ENCODE measurements around the gene CDK19.

Gene CDK19

DNA sequence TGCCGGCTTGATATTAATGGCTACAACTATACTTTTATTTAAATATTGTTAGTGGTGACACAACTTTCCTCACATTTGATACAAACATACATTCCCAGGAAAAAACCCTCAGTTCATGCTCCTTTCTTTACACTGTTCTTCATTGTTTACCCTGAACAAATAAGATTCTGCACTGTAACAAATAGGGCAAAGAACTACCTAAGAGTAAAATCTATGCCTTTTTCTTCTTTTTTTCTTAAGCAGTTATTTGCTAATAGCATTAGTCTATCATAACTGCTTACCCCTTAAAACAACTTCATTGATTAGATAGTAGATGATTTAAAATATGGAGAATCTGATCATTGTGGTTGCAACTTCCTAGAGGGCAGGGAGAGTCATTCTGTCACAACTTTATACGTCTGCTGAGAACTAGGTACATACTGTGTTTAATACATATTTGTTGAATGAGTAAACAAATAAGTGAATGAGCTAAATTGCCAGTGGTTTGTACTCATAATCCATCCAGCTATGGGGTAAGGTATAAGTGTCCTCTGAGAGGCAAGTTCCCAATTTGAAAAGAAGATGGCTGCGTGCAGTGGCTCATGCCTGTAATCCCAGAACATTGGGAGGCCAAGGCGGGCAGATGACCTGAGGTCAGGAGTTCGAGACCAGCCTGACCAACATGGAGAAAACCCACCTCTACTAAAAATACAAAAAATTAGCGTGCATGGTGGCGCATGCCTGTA, 161.0 kb downstream of the CDK19 start:
- DNase-seq: no peak

DNA sequence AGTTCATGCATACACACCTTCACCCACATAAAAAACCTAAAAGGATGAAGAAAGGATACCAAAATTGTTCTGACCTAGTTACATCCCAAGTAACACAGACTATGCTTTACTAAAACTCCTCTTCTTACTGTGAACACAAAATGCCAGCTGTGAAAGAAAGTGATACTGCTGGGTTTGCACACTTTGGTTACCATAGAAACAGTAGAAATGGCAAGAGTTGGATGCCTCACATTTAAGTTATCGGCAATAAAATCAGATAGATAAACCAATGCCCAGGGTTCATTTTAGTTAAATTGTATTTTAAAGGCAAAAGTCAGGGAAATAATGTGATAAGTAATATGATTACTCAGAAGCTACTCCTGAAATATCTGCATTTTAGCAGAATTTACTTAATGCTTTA, 161.9 kb downstream of the CDK19 start:
- DNase-seq: peak; percentile 16

DNA sequence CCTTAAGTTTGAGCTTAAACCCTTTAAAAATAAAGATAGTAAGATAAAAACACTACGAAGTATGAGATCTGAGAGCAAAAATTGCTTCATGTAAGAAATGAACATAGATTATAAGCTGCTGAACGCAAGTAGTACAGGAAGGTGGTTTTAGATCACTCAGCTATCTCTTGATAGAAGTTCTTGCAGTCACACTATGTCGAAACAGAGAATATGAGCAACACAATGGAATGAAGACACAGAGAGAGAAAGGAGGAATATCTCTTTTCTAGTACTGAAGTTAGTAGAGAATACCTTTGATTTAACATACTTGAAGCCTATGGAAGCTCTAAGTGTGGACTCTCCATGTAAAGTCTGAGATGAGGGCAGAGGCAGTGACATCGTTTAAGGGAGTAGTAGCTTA, 162.7 kb downstream of the CDK19 start:
- DNase-seq: no peak

DNA sequence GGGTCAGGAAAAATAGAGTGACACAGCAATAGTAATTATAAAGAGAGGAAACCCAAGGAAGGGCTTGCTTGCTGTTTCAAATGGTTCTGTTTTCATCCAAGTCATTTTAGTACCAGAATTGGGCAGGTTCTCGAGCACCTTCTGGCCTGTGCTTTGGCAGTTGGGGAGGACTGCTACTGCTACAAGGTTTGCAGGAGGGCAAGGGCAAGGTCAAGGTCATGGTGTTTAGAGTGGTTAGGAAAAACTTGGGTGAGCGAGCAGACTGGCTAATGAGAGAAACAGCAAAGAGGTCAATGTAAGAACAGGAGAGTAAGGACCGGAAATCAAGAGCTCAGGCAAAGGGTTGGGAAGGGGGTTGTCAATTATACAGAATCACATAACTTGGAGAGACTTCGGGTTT, 164.5 kb downstream of the CDK19 start:
- DNase-seq: no peak

DNA sequence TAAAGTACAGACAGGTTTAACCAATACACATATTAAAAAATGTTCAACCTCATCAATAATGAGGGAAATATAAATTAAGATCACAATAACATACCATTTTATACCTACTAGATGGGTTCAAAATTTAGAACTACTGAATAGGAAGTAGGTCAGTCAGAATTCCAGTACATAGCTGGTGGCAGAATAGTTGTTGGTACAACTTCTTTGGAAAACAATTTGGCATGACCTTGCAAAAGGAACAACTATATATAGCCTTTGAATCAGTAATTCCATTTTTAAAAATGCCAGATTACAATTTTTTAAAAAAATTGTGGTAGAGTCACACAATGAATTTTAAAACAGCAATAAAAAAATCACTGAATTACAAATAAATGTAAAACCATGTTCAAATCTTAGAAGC, 165.6 kb downstream of the CDK19 start:
- DNase-seq: no peak

DNA sequence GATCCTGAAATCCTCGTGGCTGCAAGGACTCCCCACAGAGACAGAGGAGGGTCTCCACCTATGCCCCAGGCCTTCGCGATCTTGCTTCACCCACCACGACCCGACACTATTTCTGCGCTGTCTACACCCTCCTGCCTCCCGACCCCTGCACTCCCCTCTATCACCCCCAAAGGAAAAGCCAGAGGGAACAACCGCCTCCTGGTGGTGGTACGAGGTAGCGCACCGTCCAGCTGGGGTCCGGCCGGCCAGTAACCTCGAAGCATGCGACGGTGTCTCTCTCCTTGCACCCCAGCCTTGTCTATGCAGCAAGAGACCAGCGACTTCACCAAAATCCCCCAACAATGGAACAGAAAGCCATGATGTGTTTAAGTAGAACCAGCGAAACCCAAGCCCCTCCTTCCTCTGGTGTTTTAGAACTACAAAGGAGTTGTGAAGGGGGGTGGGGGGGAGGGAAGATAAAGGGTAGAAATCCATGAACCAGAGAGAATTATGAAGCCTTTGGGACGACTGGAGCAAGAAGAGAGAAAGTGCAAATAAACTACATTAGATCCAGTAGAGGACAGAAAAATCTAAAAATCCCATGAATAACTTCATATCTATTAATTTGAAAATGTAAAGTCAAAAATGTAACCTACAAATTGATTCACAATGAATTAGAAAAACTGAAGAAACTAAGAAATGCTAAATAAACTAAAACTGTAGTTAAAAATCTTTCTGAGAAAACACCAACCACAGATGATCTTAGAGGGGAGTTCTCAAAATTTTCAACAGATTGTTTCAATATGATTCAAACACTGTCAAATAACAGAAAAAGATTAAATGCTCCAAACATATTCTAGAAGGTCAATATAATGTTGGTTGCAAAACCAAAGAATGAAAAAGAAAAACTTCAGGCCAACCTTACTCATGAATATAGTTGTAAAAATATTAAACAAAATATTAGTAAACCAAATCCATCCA, 168.0 kb downstream of the CDK19 start:
- peak; percentile 10 for DNase-seq

DNA sequence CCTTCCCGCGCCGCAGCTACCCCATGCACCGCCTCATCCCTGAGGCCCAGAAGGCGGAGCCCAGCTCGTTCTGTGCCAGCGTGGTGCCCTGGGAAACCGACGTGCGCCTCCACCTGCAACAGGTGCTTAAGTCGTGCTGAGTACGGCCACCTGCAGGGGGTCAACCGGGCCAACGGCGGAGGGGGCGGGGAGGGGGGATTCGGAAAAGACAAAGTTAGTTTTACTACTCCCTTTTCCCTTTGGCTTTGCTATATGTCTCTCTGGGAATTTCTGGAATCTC, 168.9 kb downstream of the CDK19 start:
- DNase-seq: no peak

DNA sequence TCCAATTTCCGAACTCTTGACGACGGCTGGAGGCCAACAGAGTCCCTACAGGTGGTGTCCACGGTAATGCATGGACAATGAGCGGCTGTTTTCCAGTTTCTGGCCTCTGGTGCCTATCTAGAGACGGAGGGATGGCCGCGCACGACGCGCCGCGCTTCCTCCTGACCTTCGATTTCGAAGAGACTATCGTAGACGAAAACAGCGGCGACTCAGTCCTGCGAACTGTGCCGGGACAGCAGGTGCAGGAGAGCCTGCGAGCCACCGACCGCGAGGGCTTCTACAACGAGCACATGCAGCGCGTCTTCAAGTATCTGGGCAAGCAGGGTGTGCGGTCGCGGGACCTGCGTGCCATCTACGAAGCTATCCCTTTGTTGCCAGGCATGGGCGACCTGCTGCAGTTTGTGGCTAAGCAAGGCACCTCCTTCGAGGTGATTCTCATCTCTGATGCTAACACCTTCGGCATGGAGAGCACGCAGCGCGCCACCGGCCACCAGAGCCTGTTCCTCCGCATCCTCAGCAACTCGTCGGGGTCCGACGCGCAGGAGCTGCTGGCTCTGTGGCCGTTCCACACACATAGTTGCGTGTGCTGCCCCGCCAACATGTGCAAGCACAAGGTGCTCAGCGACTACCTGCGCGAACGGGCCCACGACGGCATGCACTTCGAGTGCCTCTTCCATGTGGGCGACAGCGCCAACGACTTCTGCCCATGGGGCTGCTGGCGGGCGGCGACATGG, 169.4 kb downstream of the CDK19 start:
- no peak for DNase-seq

DNA sequence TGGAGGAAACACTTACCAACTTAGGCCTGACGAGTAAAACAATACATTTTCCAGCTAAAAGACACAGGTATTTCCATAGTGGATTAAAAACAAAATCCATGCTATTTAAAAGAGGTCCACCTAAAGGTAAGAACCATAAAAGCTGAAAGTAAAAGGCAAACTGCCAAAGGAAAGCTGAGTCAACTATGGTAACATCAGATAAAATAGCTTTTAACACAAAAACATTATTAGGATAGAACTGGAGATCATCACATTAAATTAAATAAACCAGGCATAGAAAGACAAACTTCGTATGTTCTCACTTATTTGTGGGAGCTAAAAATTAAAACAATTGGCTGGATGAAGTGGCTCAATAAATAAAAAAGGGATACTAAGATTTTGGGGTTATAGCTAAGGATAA, 172.1 kb downstream of the CDK19 start:
- DNase-seq: no peak

DNA sequence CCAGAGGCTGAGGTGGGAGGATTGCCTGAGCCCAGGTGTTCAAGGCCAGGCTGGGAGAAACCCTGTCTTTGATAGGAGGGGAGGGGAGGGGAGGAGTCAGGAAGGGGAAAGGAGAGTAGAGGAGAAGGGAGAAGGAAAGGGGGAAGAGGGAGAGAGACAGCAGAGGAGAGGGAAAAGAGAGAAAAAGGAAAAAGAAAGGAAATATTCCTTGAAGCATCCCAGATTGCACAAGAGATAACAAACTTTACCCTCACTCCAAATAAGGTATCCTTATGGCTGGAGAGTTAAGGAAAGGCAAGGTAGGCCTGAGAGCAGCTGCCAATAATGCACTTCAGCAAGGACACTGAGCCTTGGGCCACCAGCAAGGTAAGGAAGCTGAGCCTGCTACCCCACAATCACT, 172.6 kb downstream of the CDK19 start:
- no peak for DNase-seq

DNA sequence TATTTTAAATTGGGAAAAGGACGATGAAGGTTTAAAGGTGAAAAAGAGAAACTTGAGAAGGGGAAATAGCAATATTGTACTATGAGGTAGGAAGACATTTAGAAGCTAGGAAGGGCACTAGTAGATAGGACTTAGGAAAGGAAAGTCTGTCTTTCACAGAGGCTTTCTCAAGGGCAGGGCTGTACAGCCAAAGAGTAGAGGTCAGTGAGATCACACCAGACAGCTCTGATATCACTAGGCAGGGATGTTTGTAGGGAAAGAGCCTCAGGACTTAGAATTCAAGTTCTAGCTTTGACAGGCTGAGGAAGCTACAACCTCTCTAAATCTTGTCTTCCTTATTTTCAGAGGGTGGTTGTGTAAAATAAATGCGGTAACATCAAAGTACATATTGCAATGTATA, 178.5 kb downstream of the CDK19 start:
- DNase-seq: no peak

DNA sequence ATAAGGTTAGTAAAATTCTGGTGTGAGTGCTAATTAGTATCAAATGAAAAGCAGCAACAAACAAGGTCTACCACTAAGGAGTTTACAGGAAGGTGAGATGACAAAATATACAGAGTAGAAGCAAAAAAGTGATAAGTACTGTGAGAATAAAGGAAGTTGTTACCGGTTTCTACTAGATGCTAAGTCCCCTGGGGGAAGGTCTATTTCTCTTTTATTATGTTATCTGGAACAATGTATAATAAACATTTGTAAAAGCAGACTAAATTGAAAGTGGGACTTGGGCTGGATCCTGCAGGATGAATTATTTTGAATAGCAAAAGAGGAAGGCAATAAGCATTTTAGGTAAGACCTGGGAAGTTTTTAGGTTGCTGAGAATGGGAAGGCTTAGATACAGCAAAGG, 180.2 kb downstream of the CDK19 start:
- DNase-seq: no peak

DNA sequence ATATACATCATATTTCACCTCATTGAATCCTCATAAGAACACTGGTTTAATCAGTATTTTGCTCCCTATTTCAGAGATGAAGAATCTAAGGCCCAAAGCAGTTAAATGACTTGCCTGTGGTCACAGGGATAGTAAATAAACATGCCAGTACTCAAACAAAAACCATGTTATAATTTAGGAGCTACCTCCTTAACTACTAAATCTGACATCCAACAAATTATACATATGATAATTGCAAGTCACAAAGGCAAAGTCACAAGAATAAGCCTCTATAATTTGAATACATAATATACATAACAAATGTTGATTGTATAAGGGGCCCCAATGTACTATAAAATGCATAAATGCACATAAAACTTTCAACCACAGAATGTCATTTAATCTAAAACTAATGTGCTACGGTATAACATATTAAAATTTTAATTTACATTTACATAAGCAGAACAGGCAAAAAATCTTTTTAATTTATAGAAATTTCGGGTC, 181.5 kb downstream of the CDK19 start:
- DNase-seq: no peak

DNA sequence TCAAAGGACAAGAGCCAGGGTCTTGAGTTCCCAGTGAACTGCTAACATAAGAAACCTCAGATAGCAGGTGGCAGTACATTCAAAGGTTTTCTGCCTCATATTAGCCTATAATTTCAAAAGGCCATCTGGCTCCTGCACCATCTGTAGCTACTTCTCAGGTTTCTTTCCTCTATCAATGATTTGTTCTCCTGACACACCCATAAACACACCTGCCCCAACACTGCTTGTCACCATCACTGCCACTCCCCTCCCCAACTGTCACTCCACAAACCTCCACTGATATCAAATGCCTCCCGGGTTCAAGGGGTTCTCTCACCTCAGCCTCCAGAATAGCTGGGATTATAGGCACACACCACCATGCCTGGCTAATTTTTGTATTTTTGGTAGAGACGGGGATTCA, 186.1 kb downstream of the CDK19 start:
- no peak for DNase-seq

DNA sequence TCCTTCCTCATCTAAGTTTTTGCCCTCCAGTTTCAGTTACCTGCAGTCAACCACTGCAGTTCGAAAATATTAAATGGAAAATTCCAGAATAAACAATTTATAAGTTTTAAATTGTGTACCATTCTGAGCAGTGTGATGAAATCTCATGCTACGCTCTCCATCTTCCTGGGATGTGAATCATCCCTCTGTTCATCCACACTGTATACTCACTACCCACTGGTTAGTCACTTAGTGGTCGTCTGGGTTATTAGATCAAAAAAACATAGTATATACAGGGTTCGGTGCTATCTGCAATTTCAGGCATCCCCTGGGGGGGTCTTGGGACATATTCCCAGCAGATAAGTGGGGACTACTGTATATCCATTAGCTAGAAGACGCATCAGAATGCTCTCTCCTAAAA, 186.9 kb downstream of the CDK19 start:
- no peak for DNase-seq

DNA sequence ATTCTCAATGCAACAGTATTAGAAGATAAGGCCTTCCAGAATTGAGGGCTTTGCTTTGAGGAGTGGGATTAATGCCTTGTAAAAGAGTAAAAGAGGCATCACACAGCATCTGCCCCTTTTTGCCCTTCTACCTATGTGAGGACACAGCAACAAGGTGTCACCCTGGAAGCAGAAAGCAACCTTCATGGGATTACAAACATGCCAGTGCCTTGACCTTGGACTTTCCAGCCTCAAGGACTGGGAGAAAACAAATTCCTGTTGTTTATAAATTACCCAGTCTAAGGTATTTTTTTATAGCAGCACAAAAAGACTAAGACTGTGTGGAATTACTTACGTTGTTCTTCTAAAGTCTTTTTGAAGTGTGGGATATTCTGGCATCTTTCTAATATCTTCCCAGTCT, 188.8 kb downstream of the CDK19 start:
- DNase-seq: no peak

DNA sequence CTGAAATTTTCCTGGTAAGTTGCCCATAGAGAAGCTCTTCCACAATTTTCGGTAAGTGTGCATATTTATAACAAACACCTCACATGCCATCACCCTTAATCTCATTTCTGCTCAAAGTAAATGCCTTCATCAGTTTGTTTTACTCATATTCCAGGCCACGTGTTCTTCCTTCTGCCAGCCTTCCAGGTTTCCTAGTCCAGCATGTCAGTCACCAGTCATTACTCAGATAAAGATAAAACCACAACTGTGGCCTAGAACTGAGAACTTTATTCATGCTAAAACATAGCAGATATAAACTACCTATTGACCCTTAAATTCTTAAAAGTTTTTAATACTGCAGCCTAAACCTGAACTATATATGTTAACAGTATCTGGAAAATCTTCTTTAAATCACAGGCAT, 189.4 kb downstream of the CDK19 start:
- DNase-seq: no peak

DNA sequence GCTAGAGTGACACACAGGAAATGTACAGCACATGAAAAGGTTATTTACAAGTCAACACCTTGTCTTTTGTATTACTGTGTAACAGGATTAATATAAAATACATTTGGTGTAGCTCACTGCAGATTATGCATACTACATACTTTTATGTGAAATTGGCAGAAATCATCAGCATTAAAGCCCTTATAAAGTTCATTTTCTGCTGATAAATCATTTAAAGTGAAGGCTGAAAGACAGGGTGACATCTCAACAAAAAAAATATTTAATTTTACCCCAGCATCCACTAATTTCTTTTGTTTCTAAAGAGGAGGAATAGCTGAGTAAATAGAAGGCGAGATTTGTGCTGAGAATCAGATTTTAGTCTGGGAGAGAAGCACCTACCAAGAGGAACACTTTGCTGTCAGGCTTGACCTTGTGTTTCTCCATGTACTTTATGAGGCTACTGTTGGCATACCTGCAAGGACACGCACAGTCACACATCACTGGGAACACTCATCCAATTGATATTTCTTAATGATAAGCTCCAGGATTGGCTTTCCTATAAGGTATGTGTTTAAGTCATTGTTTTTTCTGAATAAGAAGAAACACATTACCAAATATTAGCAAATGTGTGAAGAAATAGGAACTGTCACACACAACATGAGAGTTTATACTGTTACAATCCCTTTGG, 192.2 kb downstream of the CDK19 start:
- no peak for DNase-seq

DNA sequence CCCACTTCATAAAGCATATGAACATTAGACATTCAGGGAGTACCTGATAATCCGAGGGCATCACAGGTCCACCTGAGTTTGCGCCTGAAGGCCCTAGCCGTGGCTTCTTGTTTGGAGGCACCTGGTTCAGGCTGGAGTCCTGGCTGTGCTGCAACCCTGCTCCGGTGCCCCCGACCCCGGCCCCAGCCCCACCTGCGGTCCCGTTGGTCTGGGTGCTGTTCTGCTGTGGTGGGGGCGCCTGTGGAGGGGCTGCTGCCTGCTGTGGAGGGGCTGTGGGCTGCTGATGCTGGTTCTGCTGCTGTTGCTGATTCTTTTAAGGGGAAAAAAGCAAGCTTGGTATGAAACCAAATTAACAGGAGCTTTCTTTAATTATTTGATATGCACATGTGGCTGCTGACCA, 194.2 kb downstream of the CDK19 start:
- DNase-seq: no peak

DNA sequence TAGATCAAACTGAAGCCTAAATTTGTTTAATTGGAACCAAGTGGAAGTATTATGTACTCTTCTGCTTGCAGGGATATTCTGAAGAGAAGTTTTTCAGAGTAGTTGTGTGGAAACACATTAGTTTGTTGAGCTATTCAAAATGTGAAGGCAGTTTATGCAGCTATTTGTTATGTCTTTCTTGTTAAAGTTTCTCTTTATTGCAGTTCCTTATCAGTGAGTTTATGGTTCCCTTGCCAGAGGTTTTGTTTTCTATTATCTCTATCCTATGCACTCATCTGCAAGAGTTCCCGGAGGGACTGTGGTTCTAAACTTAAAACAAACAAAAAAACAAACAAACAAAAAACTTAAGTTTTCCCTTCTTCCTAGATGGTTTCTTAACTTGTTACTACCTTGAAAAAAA, 195.2 kb downstream of the CDK19 start:
- no peak for DNase-seq

DNA sequence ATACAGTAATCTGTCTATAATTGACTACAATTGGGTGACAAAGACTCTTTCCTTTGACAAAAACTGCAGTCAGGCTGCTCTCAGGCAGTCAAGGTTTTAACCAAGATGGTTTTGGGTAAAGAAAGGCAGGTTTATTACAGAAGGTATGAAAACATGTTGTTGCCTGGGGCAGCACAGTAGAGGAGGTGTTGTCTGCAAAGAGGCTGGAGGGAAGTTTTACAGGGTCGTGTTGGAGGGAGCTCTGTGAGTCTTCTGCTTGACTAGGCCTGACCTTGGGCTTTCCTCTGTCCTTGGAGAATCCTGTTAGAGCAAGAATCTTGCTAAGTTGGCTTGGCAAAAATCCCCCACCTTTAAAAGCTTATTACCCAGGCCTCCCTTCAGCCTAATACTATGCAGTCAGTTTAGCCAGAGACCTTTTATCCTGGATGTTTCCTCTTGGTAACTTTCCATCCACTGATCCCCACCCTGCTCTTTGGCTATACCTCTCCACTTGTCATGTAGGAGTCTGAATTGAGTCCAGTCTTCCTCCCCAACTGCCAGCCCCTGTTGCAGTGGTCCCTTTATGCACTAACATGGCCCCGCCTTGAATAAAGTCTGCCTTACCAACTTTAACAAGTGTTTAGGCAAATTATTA, 195.9 kb downstream of the CDK19 start:
- no peak for DNase-seq

DNA sequence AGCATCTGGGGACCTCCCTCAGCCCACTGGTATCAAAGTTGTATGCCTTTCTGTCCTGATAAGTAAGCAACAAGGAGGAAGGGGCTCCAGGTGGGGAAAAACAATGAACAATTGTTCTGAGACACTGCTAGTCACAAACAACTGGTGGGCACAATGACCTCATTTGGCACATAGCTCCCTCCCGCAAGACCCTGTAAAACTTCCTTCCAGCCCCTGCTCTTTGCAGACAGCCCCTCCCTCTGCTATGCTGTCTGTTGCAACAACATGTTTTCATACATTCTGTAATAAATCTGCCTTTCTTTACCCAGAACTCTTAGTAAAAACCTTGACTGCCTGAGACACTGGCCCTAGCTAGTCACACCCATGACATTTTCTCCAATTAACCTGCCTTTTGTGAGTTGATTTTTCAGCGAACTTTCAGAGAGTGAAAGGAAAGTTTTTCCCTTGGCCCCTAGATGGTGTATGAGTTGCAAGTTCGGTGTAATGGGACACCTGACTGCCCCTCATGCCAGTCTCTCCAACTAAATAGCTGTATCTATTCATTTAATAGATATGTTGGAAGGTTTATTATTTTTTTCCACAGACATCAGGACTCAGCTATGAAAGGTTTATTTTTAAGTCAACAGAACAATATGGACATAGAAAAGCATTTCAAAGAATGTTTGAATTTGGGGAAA, 196.5 kb downstream of the CDK19 start:
- peak; percentile 11 for DNase-seq
